K562 (cell line): ENCODE measurements around the gene NELL1. TPM values are rescaled to one million over a fixed set of nuclear protein-coding genes. Genes with fewer than 3 reads are reported as not detected.
A peak's percentile ranks its signal among the peaks of the same experiment; 100 is the strongest.

ENCODE experiments used
- ATAC-seq: fragments of 200-7000 bp; cut with Tn5 transposase; 3 replicates; pipeline ENCODE4 v1.9.1; 2020; ENCODE audit warnings: moderate library complexity
- BruUV-seq: library from RNA; stranded (reverse); fragments of 400-500 nt; replicated peaks from 2 replicates; lab custom pipeline; 2021; lab: Mats Ljungman, UMichigan
- CTCF ChIA-PET: fragments of 300-600 bp; formaldehyde crosslinking; extraction: SDS; loops from one replicate; lab custom pipeline; 2021; ENCODE audit warnings: low intra/inter-chr PET ratio; lab: Yijun Ruan, JAX
- POLR2A ChIA-PET: fragments of 300-600, 350-650 bp; sonication (Branson Sonifier 250); formaldehyde crosslinking; extraction: SDS; loops from one replicate; lab custom pipeline; 2021; ENCODE audit warnings: antibody characterized with exemption, inconsistent platforms; lab: Yijun Ruan, JAX
- DNase-seq, 4 experiments: peaks; one replicate each; pipeline versions ENCODE4 v3.0.0 to v3.0.0-alpha.2; 2011 to 2018; ENCODE audit warnings: low spot score in 3 of 4, mixed read lengths in 3 of 4; ENCODE audit errors: extremely low read depth in 1 of 4
- FAIRE-seq: peaks from 2 replicates; lab custom pipeline; 2011; peaks lifted over from hg19 to GRCh38; lab: Jason Lieb, UNC
- H2AFZ ChIP-seq: 2 replicates; pipeline ENCODE4 v1.6.0; 2011; ENCODE audit warnings: low read depth, low read length, control low read depth, inconsistent platforms
- H3K27ac ChIP-seq: fragments of 200-600 bp; 3 replicates; pipeline ENCODE4 v1.8.0; 2011; ENCODE audit warnings: low read depth, mild to moderate bottlenecking, control low read depth, inconsistent platforms, low read length, moderate library complexity, mixed read lengths; ENCODE audit errors: extremely low read depth
- H3K27me3 ChIP-seq, 2 experiments: fragments of 300-600 bp in 1 of 2; 2 replicates in 1 of 2; 3 replicates in 1 of 2; pipeline versions ENCODE4 v1.6.0 to v1.8.0; 2011; ENCODE audit warnings: inconsistent platforms in 2 of 2, low read length in 2 of 2, mild to moderate bottlenecking in 1 of 2, mixed read lengths in 1 of 2, moderate library complexity in 1 of 2; ENCODE audit not compliant: control insufficient read depth in 2 of 2, insufficient read depth in 2 of 2
- H3K36me3 ChIP-seq: fragments of 300-600 bp; 3 replicates; pipeline ENCODE4 v1.8.0; 2011; ENCODE audit warnings: mild to moderate bottlenecking, low read length, inconsistent platforms; ENCODE audit not compliant: control insufficient read depth, insufficient read depth
- H3K4me1 ChIP-seq, 2 experiments: fragments of 200-600 bp in 1 of 2; replicated peaks in 1 of 2; 2 replicates in 1 of 2; 3 replicates in 1 of 2; pipeline versions ENCODE4 v1.5.1 to v1.8.0; 2011; ENCODE audit warnings: inconsistent platforms in 2 of 2, low read length in 2 of 2, mild to moderate bottlenecking in 1 of 2, mixed read lengths in 1 of 2, moderate library complexity in 1 of 2; ENCODE audit not compliant: control insufficient read depth in 2 of 2, insufficient read depth in 2 of 2
- H3K4me2 ChIP-seq: 2 replicates; pipeline ENCODE4 v1.6.1; 2011; ENCODE audit warnings: low read length, control low read depth, inconsistent platforms, mixed read lengths; ENCODE audit not compliant: insufficient read depth
- H3K4me3 ChIP-seq: fragments of 200-600 bp; sonication (generic), shearing (Covaris generic); 2 replicates; pipeline ENCODE4 v1.5.1; 2016; ENCODE audit warnings: control low read depth, inconsistent platforms
- H3K79me2 ChIP-seq: fragments of 200-600 bp; 3 replicates; pipeline ENCODE4 v1.8.0; 2011; ENCODE audit warnings: low read length, inconsistent platforms; ENCODE audit not compliant: control insufficient read depth, insufficient read depth
- H3K9ac ChIP-seq, 2 experiments: 2 replicates each; pipeline versions ENCODE4 v1.6.0 to v1.6.1; 2011; ENCODE audit warnings: low read depth in 2 of 2, low read length in 2 of 2, control low read depth in 1 of 2, inconsistent platforms in 1 of 2, mild to moderate bottlenecking in 1 of 2, mixed read lengths in 1 of 2; ENCODE audit not compliant: insufficient read depth in 1 of 2
- H3K9me1 ChIP-seq: one replicate; pipeline ENCODE4 v1.6.0; 2011; ENCODE audit warnings: inconsistent platforms, mild to moderate bottlenecking, low read length, moderate library complexity; ENCODE audit not compliant: control insufficient read depth, insufficient read depth
- H3K9me3 ChIP-seq: replicated peaks from 2 replicates; pipeline ENCODE4 v1.5.1; 2011; ENCODE audit warnings: low read depth, low read length, inconsistent platforms; ENCODE audit not compliant: control insufficient read depth, insufficient read depth
- H4K20me1 ChIP-seq: replicated peaks from 2 replicates; pipeline ENCODE4 v1.6.1; 2011; ENCODE audit warnings: low read length, inconsistent platforms, mixed read lengths; ENCODE audit not compliant: control insufficient read depth, insufficient read depth
- KLF6 ChIP-seq: fragments of 250-450 bp; sonication (Bioruptor Pico); IDR thresholded peaks from 2 replicates; pipeline ENCODE4 v1.4.0; 2020; ENCODE audit warnings: mild to moderate bottlenecking, moderate library complexity, borderline replicate concordance
- MTA3 ChIP-seq: fragments of 450-650 bp; formaldehyde crosslinking; IDR thresholded peaks from 2 replicates; pipeline ENCODE4 v1.6.1; 2017; ENCODE audit warnings: mild to moderate bottlenecking, borderline replicate concordance
- POLR2B ChIP-seq: fragments of 450-650 bp; IDR thresholded peaks from 2 replicates; pipeline ENCODE4 v1.6.1; 2018; ENCODE audit warnings: low read depth; ENCODE audit not compliant: partially characterized antibody
- RAD51 ChIP-seq: fragments of 450-650 bp; IDR thresholded peaks from 2 replicates; pipeline ENCODE4 v1.7.1; 2016; ENCODE audit warnings: low read depth, mild to moderate bottlenecking, borderline replicate concordance
- RBFOX2 ChIP-seq: fragments of 200-400 bp; formaldehyde crosslinking; IDR thresholded peaks from 2 replicates; pipeline ENCODE4 v1.6.1; 2017; ENCODE audit warnings: low read depth, mild to moderate bottlenecking, low read length, moderate library complexity
- STAG1 ChIP-seq: sonication (generic); formaldehyde crosslinking; IDR thresholded peaks from 2 replicates; pipeline ENCODE4 v1.5.0; 2020; ENCODE audit warnings: missing genetic modification reagents, borderline replicate concordance
- TFE3 ChIP-seq: fragments of 450-650 bp; formaldehyde crosslinking; IDR thresholded peaks from 2 replicates; pipeline ENCODE4 v1.4.0; 2020; ENCODE audit warnings: mild to moderate bottlenecking, mixed read lengths
- ZNF253 ChIP-seq: fragments of 250-450 bp; sonication (Bioruptor Pico); conservative IDR thresholded peaks from 2 replicates; pipeline ENCODE4 v1.6.1; 2021; ENCODE audit warnings: mild to moderate bottlenecking
- ZNF347 ChIP-seq: fragments of 450-650 bp; formaldehyde crosslinking; IDR thresholded peaks from 2 replicates; pipeline ENCODE4 v1.4.0; 2020; ENCODE audit warnings: low read depth, mild to moderate bottlenecking, moderate library complexity
- WGBS: fragments of 100-300 bp; shearing (Covaris generic); methylation state at CpG from one replicate; pipeline ENCODE4 v1.1.6; 2016; ENCODE audit warnings: low coverage, mixed read lengths; ENCODE audit not compliant: insufficient coverage; ENCODE audit errors: missing lambda C conversion rate; 5-methylcytosine and 5-hydroxymethylcytosine counted together
- in situ Hi-C: fragments of 300-500 bp; cut with MboI; formaldehyde crosslinking; loops from 4 replicates; pipeline ENCODE4 v1.15.0; 2018; ENCODE audit warnings: inconsistent platforms, mixed read lengths
- intact Hi-C: fragments of 100-400 bp; cut with micrococcal nuclease; formaldehyde crosslinking; loops from 2 replicates; pipeline ENCODE4 v1.14.2; 2022
- polyA plus RNA-seq, 8 experiments: library from polyadenylated mRNA; depleted of rRNA in 4 of 8; stranded (reverse) in 5 of 8; unstranded in 3 of 8; fragments of >200 nt; fragmentation: Nextera tagmentation in 2 of 8; fragmentation: Illumina TruSeq in 1 of 8; extraction: Ambion mirVana in 2 of 8; extraction: Trizol in 1 of 8; gene quantifications; 2 replicates each; pipeline versions ENCODE4 v1.2.1 to v1.2.3, GENCODE V29; 2011 to 2014; ENCODE audit warnings: inconsistent platforms in 1 of 8, missing spikeins in 1 of 8
- total RNA-seq, 7 experiments: library from RNA; depleted of rRNA in 6 of 7; stranded (reverse); fragments of >200 nt in 6 of 7; fragmentation: Illumina TruSeq in 2 of 7; extraction: Trizol in 2 of 7; gene quantifications; 2 replicates each; pipeline versions ENCODE4 v1.2.1 to v1.2.3, GENCODE V29; 2011 to 2021; ENCODE audit warnings: low replicate concordance in 1 of 7

The NELL1 gene
- total and polyA plus RNA-seq, 9 of the 15 experiments (the other 6 are each of a cell fraction or from before 2014, with no cell fraction given): not detected

GRCh38 chr11:21495879-21496278 lies 826.5 kb downstream of the NELL1 start:
- no peak for TF ChIP-seq RBFOX2
- no peak for TF ChIP-seq STAG1
- peak; percentile 42; the same call in 1 of the 2 replicates for TF ChIP-seq RAD51
- TF ChIP-seq TFE3: peak; percentile 89
- in situ Hi-C loops (no loop called here), intact Hi-C loops (no loop called here)
- ATAC-seq (no peak), FAIRE-seq (no peak), DNase-seq (no peak)
- H4K20me1 ChIP-seq: no peaks in the 10 kb centered on the region
- H3K4me2 ChIP-seq: no peak overlapping the region
- H3K4me1 ChIP-seq: no peaks in the 10 kb centered on the region
- H3K36me3 ChIP-seq: no peaks in the 10 kb centered on the region
- 0% methylated on average over 1 of the region's 1 CpG for WGBS
- H3K27me3 ChIP-seq: no peaks in the 10 kb centered on the region
- ChIA-PET CTCF (no interaction called here), POLR2A (no interaction called here)
- BruUV-seq: no TSS peak
- H3K27ac ChIP-seq: no peak overlapping the region
- H3K9me3 ChIP-seq: no peaks in the 10 kb centered on the region; the same call in 1 of the 2 replicates
- no peak overlapping the region for H3K9ac ChIP-seq
- H3K9me1 ChIP-seq: no peaks in the 10 kb centered on the region
- H3K79me2 ChIP-seq: no peaks in the 10 kb centered on the region
- H3K4me3 ChIP-seq: no peak overlapping the region
- H2AFZ ChIP-seq: no peak overlapping the region

- Histone ChIP-seq H3K9ac (no peak overlapping the region), H3K4me2 (no peak overlapping the region), H3K27me3 (no peaks in the 10 kb centered on the region), H4K20me1 (no peaks in the 10 kb centered on the region), H3K27ac (no peak overlapping the region), H3K9me3 (no peaks in the 10 kb centered on the region), H3K79me2 (no peaks in the 10 kb centered on the region), H3K36me3 (no peaks in the 10 kb centered on the region), H3K4me1 (no peaks in the 10 kb centered on the region), H3K9me1 (no peaks in the 10 kb centered on the region), H2AFZ (no peak overlapping the region), H3K4me3 (no peak overlapping the region)
- TF ChIP-seq KLF6 (CRISPR knock-in tag): no peak
- no peak for TF ChIP-seq POLR2B
- TF ChIP-seq MTA3: no peak
- TF ChIP-seq ZNF347: no peak
- no peak for TF ChIP-seq ZNF253 (CRISPR knock-in tag)
- no peak for FAIRE-seq
- DNase-seq: no peak
- CTCF ChIA-PET: no interaction called here
- in situ Hi-C loops: no loop called here
- no peak for ATAC-seq
- POLR2A ChIA-PET: no interaction called here
- intact Hi-C loops: no loop called here
- BruUV-seq: no TSS peak
- WGBS: 0% methylated on average over 1 of the region's 1 CpG
Observed at GRCh38 chr11:21501245-21501644, 831.9 kb downstream of the NELL1 start.
